Natural killer cell (primary cell): Measurements from ENCODE around the gene ZDHHC14. TPM values are rescaled to one million over a fixed set of nuclear protein-coding genes. Genes with fewer than 3 reads are reported as not detected.
A peak's percentile ranks its signal among the peaks of the same experiment; 100 is the strongest.
"Not testable (repeated sequence)": the region's sequence is repeated elsewhere in the genome, so short reads cannot be mapped to it uniquely, and the experiment has no call there.

Experiments
- ATAC-seq, 3 donors: fragments of 150-1000 bp in 2 of 3; fragments of 200-7000 bp in 1 of 3; cut with Tn5 transposase; 1 replicate in 1 of 3; 2 replicates in 2 of 3; pipeline ENCODE4 v1.10.0; 2021; ENCODE audit warnings: mild to moderate bottlenecking in 2 of 3, moderate library complexity in 2 of 3
- DNase-seq, 2 donors: peaks; one replicate each; pipeline versions ENCODE4 v3.0.0 to v3.0.0-alpha.2; 2013 to 2021; ENCODE audit warnings: mixed read lengths in 1 of 2
- H3K27ac ChIP-seq: one replicate; pipeline ENCODE4 v1.5.1; 2013; ENCODE audit warnings: mild to moderate bottlenecking, low read length
- H3K27me3 ChIP-seq: one replicate; pipeline ENCODE4 v1.6.1; 2013; ENCODE audit warnings: low read length; ENCODE audit not compliant: control insufficient read depth, insufficient read depth
- H3K36me3 ChIP-seq: one replicate; pipeline ENCODE4 v1.6.1; 2013; ENCODE audit warnings: low read length; ENCODE audit not compliant: control insufficient read depth, insufficient read depth
- H3K4me1 ChIP-seq: one replicate; pipeline ENCODE4 v1.6.1; 2013; ENCODE audit warnings: low read length; ENCODE audit not compliant: control insufficient read depth, insufficient read depth
- H3K4me3 ChIP-seq: one replicate; pipeline ENCODE4 v1.5.1; 2013; ENCODE audit warnings: low read length
- H3K9me3 ChIP-seq: one replicate; pipeline ENCODE4 v1.6.1; 2013; ENCODE audit warnings: low read length; ENCODE audit not compliant: control insufficient read depth, insufficient read depth
- H3K27ac Mint-ChIP-seq, 2 donors: one replicate each; pipeline ENCODE4 v1.8.0; 2022; ENCODE audit warnings: mild to moderate bottlenecking in 2 of 2, mixed read lengths in 2 of 2, moderate library complexity in 1 of 2
- H3K27me3 Mint-ChIP-seq, 2 donors: one replicate each; pipeline ENCODE4 v1.8.0; 2022; ENCODE audit warnings: low read depth in 2 of 2, mixed read lengths in 2 of 2
- H3K36me3 Mint-ChIP-seq: one replicate; pipeline ENCODE4 v1.8.0; 2022; ENCODE audit warnings: mixed read lengths
- H3K4me1 Mint-ChIP-seq, 2 donors: one replicate each; pipeline ENCODE4 v1.8.0; 2022; ENCODE audit warnings: mixed read lengths in 2 of 2
- H3K4me3 Mint-ChIP-seq: one replicate; pipeline ENCODE4 v1.8.0; 2022; ENCODE audit warnings: mild to moderate bottlenecking, moderate library complexity, mixed read lengths
- H3K9me3 Mint-ChIP-seq, 2 donors: one replicate each; pipeline ENCODE4 v1.8.0; 2022; ENCODE audit warnings: mixed read lengths in 2 of 2
- WGBS: methylation state at CpG from one replicate; pipeline ENCODE4 v1.1.7; 2013; ENCODE audit warnings: missing lambda C conversion rate; ENCODE audit not compliant: insufficient coverage; 5-methylcytosine and 5-hydroxymethylcytosine counted together
- intact Hi-C: fragments of 100-400 bp; cut with micrococcal nuclease; formaldehyde crosslinking; loops from one replicate; pipeline ENCODE4 v1.14.2; 2022
- total RNA-seq, 4 donors: library from RNA; stranded (reverse); fragments of 120-200 nt in 1 of 4; gene quantifications; one replicate each; pipeline versions ENCODE4 v1.2.3 to v1.2.4, GENCODE V29; 2013 to 2022
- TF ChIP-seq, protein P1 (sequence below): fragments of 200-600 bp; IDR thresholded peaks from one replicate; pipeline ENCODE4 v1.8.0; 2022; ENCODE audit warnings: antibody characterized with exemption

ZDHHC14 gene
- total RNA-seq, 3 donors from 2014 or later (not counting 1 experiment from before 2014, with no cell fraction given) = 6.7 to 11.3 (median 10.6) TPM

DNA sequence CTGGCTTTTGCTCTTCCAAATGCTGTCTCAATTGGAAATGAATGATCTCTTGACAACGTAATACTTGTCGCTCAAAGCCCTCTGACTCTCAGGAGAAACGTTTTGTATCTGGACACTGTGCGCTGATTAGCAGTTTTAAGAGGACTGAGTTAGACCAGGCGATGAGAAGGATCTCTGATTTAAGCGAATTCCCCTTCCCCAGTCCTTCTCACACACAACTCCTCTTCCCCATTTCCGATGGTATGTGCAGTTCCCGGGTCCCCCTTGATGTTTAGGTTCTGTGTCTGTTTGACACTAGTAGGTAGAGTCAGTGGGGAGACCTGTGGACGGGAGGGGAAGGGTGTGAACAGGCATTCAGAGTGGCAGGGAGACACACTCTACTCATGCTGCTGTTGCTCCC, 2.5 kb downstream of the ZDHHC14 start:
- peaks cover 30 to 35% of the 10 kb centered on the region in 2 donors for H3K4me1 Mint-ChIP-seq
- 93% methylated on average over 7 of the region's 9 CpGs for WGBS
- TF ChIP-seq, protein P1, sequence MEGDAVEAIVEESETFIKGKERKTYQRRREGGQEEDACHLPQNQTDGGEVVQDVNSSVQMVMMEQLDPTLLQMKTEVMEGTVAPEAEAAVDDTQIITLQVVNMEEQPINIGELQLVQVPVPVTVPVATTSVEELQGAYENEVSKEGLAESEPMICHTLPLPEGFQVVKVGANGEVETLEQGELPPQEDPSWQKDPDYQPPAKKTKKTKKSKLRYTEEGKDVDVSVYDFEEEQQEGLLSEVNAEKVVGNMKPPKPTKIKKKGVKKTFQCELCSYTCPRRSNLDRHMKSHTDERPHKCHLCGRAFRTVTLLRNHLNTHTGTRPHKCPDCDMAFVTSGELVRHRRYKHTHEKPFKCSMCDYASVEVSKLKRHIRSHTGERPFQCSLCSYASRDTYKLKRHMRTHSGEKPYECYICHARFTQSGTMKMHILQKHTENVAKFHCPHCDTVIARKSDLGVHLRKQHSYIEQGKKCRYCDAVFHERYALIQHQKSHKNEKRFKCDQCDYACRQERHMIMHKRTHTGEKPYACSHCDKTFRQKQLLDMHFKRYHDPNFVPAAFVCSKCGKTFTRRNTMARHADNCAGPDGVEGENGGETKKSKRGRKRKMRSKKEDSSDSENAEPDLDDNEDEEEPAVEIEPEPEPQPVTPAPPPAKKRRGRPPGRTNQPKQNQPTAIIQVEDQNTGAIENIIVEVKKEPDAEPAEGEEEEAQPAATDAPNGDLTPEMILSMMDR = no peak

GRCh38 chr6:157384962-157385361, 4.0 kb downstream of the ZDHHC14 start:
- H3K36me3 ChIP-seq, H3K4me3 Mint-ChIP-seq, H3K9me3 Mint-ChIP-seq, H3K27ac Mint-ChIP-seq, H3K4me3 ChIP-seq, H3K36me3 Mint-ChIP-seq, H3K27ac ChIP-seq, H3K27me3 Mint-ChIP-seq, H3K27me3 ChIP-seq, H3K4me1 ChIP-seq, ATAC-seq, H3K9me3 ChIP-seq, DNase-seq: not testable (repeated sequence)
- H3K4me1 Mint-ChIP-seq = peaks cover 24 to 34% of the 10 kb centered on the region in 2 donors
- WGBS = 95% methylated on average over 4 of the region's 4 CpGs
- intact Hi-C loops = loop anchor here (5.0 kb wide), 3 partner anchors 77 to 282 kb away; no protein-coding TSS in a partner anchor

More for the DNA sequence above, 2.5 kb downstream of the ZDHHC14 start:
- H3K36me3 Mint-ChIP-seq = no peaks in the 10 kb centered on the region
- no peak overlapping the region for H3K4me3 ChIP-seq
- no peaks in the 10 kb centered on the region for H3K36me3 ChIP-seq
- intact Hi-C loops = loop anchor here (5.0 kb wide), 3 partner anchors 79 to 284 kb away; no protein-coding TSS in a partner anchor
- H3K4me3 Mint-ChIP-seq = peak overlapping the region; percentile 92
- DNase-seq (no peak), ATAC-seq (no peak)
- H3K27me3 Mint-ChIP-seq = no peaks in the 10 kb centered on the region
- no peaks in the 10 kb centered on the region for H3K9me3 ChIP-seq
- no peak overlapping the region for H3K27ac ChIP-seq
- H3K27ac Mint-ChIP-seq = peak overlapping the region; percentile 54 to 78
- H3K9me3 Mint-ChIP-seq = no peaks in the 10 kb centered on the region
- peaks cover 12% of the 10 kb centered on the region for H3K4me1 ChIP-seq
- H3K27me3 ChIP-seq = no peaks in the 10 kb centered on the region

GRCh38 chr6:157385482-157385881, 4.5 kb downstream of the ZDHHC14 start:
- Mint-ChIP-seq H3K27ac (no peak overlapping the region), H3K4me1 (peaks cover 23 to 32% of the 10 kb centered on the region in 2 donors), H3K4me3 (no peak overlapping the region), H3K9me3 (peaks cover 0 to under 1% of the 10 kb centered on the region in 2 donors), H3K27me3 (no peaks in the 10 kb centered on the region), H3K36me3 (peaks cover 7% of the 10 kb centered on the region)
- Histone ChIP-seq H3K27ac (no peak overlapping the region), H3K4me1 (peaks cover 8% of the 10 kb centered on the region), H3K4me3 (no peak overlapping the region), H3K36me3 (no peaks in the 10 kb centered on the region), H3K27me3 (no peaks in the 10 kb centered on the region), H3K9me3 (no peaks in the 10 kb centered on the region)
- TF ChIP-seq, protein P1 = no peak
- WGBS = 30% methylated on average over 1 of the region's 2 CpGs
- ATAC-seq = no peak
- DNase-seq = no peak
- intact Hi-C loops = no loop called here

- Mint-ChIP-seq H3K9me3 (peaks cover 3 to 4% of the 10 kb centered on the region in 2 donors), H3K4me3 (no peak overlapping the region), H3K27ac (no peak overlapping the region), H3K27me3 (no peaks in the 10 kb centered on the region), H3K36me3 (peaks cover 12% of the 10 kb centered on the region), H3K4me1 (peaks cover 23 to 32% of the 10 kb centered on the region in 2 donors)
- H3K36me3 ChIP-seq = no peaks in the 10 kb centered on the region
- 98% methylated on average over 5 of the region's 6 CpGs for WGBS
- peaks cover 2% of the 10 kb centered on the region for H3K9me3 ChIP-seq
- no peaks in the 10 kb centered on the region for H3K27me3 ChIP-seq
- intact Hi-C loops = no loop called here
- no peak overlapping the region for H3K27ac ChIP-seq
- peaks cover 8% of the 10 kb centered on the region for H3K4me1 ChIP-seq
- TF ChIP-seq, protein P1 = no peak
- no peak for ATAC-seq
- no peak overlapping the region for H3K4me3 ChIP-seq
- DNase-seq = no peak
Measured at GRCh38 chr6:157386023-157386422, 5.0 kb downstream of the ZDHHC14 start.
